GM12801 (cell line): Measurements from ENCODE around the gene CFAP298.

Experiments used
- CTCF ChIP-seq: IDR thresholded peaks from one replicate; pipeline ENCODE4 v1.5.1; 2011; ENCODE audit warnings: control low read depth; ENCODE audit not compliant: insufficient read length; ENCODE audit errors: extremely low read depth

The CFAP298 gene

GRCh38 chr21:32603131-32603530 lies 9.0 kb downstream of the CFAP298 start:
- no peak for TF ChIP-seq CTCF

GRCh38 chr21:32602099-32602498 lies 10.1 kb downstream of the CFAP298 start:
- no peak for TF ChIP-seq CTCF

DNA sequence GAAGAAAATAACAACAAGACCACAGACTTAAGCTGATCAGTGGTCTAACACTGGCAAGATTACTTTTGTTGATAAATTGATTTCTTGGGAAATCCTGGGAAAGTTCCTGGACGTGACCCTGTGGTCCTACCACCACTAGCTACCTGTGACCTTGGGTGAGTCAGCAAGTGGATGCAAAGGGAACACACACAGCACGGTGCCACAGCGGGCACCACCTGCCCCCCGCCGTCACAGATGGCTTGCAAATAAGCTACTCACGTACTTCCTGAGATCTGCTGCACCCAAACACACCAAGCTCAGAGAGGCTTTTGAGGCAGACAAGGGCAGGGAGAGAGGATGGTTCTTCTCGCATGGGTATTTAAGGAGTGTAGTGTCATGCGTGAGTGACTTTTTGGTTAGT lies 12.7 kb downstream of the CFAP298 start:
- no peak for TF ChIP-seq CTCF

DNA sequence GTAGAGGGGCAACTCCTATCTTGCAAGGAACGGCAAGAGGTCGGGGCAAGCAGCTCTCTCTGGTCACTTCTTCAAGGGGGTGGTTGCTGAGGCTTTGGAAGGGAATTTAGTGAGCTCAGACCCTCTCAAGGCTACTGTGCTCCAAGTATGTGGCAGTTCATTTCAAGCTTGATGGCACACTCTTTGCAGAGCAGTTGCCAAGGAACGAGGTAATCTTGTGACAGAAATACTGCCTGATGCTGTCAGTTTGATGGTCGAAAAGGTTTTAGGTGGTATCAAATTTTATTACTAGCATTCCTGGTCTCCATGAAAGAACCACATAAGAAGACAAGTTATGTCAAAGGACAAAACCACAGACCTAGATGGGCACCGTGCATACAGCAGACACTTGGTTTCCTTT lies 13.1 kb downstream of the CFAP298 start:
- TF ChIP-seq CTCF = no peak

DNA sequence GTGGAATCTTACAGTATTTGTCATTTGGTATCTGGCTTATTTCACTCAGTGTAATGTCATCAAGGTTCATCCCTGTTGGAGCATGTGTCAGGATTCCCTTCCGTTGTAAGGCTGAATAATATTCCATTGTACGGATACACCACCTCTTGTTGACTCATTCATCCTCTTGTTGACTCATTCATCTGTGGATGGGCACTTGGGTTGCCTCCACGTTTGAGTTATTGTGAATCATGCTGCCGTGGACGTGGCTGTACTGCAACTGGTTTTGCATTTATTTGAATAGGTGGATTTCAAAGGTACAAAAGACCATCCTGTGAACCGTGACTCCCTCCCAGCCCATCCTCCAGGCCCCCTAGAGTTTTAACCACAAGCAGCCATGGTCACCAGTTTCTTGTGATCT lies 15.0 kb downstream of the CFAP298 start:
- TF ChIP-seq CTCF = no peak

DNA sequence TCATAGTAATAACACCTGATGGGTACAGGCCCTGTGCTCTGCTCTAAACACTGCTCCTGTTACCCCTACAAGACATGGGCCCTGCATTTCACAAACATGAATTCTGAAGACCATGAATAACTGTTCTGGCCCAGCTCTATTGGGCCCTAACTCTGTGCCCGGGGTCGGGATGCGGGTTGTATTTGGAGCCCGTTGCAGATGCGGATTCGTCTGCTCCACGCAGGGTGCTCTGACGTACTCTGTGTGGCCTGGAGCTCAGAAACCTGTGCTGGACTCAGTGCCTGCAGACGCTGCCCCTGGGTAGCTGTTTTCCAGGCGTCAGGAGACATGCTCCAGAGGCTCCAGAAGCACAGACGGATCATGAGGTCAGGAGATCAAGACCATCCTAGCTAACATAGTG lies 16.7 kb downstream of the CFAP298 start:
- no peak for TF ChIP-seq CTCF

- no peak for TF ChIP-seq CTCF
These were observed 18.5 kb downstream of the CFAP298 start for GRCh38 chr21:32593690-32594089.
